GM10266 (cell line): ENCODE data around the gene CTNNA2.
"Not testable (repeated sequence)": the region's sequence is repeated elsewhere in the genome, so short reads cannot be mapped to it uniquely, and the experiment has no call there.

ENCODE experiments used
- DNase-seq: peaks from one replicate; pipeline ENCODE4 v3.0.0; 2012; ENCODE audit errors: extremely low spot score
- TF ChIP-seq, protein P1 (sequence below): IDR thresholded peaks from 2 replicates; pipeline ENCODE4 v1.5.1; 2012; ENCODE audit warnings: mild to moderate bottlenecking, low read depth; ENCODE audit not compliant: control insufficient read depth, insufficient read depth; ENCODE audit errors: missing control alignments

The CTNNA2 gene

DNA sequence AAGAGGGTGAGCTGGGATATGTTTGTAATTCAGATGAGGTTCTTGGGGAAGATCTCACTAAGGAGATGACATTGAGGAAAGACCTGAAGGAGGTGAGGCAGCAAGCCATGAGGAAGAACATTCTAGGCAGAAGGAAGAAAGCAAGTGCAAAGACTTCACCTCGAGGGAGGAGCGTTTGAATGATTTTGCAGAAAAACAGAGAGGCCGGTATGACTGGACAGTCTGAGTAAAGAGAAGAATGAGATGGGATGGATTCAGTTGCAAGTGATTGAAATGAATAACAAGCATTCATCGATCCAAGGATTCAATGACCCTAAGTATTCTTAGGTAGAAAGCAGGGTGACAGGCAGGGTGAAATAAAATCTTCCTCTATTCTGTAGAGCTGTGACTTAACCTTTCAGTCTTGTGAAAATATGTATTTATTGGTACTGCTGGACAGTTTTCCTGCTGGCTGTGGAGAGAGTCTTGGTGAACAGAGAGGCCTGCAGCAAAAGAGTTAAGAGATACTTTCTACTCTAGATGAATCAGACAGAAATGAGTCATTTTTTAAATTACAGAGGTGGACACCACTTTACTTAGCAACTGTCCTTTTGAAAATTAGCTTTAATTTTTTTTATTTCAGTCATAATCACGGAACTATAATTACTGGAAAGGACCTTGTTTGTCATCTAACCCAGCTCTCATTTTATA lies 513.3 kb downstream of the CTNNA2 start:
- no peak for DNase-seq
- TF ChIP-seq, protein P1, sequence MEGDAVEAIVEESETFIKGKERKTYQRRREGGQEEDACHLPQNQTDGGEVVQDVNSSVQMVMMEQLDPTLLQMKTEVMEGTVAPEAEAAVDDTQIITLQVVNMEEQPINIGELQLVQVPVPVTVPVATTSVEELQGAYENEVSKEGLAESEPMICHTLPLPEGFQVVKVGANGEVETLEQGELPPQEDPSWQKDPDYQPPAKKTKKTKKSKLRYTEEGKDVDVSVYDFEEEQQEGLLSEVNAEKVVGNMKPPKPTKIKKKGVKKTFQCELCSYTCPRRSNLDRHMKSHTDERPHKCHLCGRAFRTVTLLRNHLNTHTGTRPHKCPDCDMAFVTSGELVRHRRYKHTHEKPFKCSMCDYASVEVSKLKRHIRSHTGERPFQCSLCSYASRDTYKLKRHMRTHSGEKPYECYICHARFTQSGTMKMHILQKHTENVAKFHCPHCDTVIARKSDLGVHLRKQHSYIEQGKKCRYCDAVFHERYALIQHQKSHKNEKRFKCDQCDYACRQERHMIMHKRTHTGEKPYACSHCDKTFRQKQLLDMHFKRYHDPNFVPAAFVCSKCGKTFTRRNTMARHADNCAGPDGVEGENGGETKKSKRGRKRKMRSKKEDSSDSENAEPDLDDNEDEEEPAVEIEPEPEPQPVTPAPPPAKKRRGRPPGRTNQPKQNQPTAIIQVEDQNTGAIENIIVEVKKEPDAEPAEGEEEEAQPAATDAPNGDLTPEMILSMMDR = no peak

DNA sequence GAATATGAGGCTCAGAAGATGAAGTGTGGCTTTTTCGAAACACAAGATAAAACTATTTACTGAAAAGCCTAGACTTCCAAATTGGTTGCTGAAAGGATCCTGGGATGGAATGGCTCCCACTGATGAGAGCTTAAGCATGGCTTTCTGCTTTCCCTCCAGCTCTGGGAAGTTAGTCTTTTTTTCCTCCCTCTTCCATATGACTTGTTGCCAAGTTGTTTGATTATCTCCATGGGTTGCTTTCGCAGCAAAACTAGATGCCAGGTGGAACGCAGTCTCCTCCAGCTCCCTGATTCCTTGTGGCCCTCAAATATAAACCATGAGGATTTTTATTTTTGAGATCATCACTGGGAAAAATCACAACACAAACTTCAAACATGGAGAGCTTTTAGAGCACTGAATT lies 515.2 kb downstream of the CTNNA2 start:
- DNase-seq = no peak
- TF ChIP-seq, protein P1 = no peak

DNA sequence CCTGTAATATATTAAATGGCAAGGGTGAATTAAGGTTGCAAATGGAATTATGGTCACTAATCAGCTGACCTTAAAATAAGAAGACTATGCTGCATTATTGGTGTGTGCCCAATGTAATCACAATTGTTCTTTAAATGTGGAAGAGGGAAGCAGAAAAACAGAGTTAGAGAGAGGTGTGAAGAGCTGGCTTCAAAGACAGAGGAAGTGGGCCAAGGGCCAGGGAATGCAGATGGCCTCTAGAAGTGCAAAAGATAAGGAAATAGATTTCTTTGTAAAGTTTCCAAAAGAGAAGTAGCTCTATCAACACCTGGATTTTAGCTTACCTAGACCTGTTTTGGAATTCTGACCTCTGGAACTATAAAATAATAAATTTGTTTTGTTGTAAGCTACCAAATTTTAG lies 515.7 kb downstream of the CTNNA2 start:
- DNase-seq = no peak
- TF ChIP-seq, protein P1 = no peak

DNA sequence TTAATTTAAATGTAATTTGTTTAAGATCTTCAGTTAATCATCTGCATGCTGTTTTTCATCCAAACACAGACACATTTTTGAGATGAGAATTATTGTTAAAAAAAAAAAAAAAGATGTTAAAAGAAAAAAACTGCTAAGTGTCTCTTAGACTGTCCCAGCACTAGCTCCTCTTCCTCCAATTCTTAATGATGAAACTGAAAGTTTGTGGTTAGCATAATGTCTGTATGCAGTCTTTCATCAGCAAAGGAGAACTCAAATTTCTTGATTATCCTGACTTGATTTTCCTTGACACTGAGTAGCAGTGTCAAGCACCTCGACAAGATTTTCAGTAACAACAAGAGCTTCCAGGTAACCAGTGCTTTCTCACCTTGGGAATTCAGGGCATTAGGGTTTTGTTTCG lies 517.3 kb downstream of the CTNNA2 start:
- TF ChIP-seq, protein P1 = no peak
- no peak for DNase-seq

DNA sequence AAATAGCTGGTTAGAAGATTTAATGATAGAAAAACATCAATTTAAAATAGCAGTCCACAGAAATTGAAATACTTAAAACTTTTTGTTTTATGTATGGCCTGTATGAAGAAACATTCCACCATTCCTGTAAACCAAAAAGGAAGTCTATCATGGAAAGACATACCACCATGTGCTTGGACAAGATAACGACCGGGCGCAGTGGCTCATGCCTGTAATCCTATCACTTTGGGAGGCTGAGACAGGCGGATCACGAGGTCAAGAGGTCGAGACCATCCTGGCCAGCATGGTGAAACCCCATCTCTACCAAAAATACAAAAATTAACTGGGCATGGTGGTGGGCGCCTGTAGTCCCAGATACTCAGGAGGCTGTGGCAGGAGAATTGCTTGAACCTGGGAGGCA lies 519.8 kb downstream of the CTNNA2 start:
- DNase-seq = not testable (repeated sequence)

DNA sequence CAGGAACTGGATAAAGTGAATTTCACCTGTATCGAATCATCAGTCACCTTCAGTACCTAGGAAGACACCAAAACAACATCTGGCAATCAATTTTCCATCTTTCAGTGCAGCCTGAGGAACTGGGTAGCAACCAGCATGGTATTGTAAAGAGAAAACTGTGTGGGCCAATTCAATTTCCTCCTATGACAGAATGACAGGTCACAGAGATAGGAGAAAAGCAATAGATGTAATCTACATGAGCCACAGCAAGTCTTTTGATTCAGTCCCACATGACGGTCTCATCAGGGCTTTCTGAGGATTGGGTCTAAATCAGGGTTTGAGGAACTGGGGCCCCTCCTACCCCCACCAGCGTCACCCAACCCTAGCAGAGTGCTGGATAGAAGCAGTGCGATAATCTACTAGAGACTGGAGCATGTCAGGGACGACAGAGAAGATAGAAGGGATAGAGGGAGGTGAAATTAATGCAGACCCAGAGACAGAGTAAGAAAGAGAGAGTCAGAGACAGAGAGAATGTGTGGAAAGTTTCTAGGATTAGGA lies 523.0 kb downstream of the CTNNA2 start:
- DNase-seq = no peak
- TF ChIP-seq, protein P1 = no peak

DNA sequence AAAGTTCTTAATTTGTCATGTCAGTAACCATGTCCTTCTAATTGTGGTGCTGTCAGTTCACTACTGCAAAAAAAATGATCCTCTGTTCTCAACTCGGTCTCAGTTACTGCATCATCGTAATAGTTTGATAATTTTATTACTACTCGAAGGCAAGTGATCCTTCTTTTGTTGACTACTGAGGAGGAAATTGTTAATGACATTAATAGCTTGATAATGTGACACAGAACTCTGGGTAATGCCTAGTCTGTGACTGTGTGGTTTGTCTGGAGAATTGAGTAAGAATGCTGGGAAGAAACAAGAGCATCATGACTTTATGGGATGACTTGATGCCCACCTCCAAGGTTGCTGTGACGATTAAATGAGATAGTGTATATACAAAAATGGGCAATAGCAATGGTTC lies 524.5 kb downstream of the CTNNA2 start:
- no peak for DNase-seq
- TF ChIP-seq, protein P1 = no peak
